ENCODE results near the gene ZNF654. TPM values are rescaled to one million over a fixed set of nuclear protein-coding genes. Genes with fewer than 3 reads are reported as not detected.

Gene ZNF654
- total and polyA plus RNA-seq, 9 of the 15 experiments (the other 6 are each of a cell fraction or from before 2014, with no cell fraction given) = 2.4 to 8.6 (median 5.1) TPM

DNA sequence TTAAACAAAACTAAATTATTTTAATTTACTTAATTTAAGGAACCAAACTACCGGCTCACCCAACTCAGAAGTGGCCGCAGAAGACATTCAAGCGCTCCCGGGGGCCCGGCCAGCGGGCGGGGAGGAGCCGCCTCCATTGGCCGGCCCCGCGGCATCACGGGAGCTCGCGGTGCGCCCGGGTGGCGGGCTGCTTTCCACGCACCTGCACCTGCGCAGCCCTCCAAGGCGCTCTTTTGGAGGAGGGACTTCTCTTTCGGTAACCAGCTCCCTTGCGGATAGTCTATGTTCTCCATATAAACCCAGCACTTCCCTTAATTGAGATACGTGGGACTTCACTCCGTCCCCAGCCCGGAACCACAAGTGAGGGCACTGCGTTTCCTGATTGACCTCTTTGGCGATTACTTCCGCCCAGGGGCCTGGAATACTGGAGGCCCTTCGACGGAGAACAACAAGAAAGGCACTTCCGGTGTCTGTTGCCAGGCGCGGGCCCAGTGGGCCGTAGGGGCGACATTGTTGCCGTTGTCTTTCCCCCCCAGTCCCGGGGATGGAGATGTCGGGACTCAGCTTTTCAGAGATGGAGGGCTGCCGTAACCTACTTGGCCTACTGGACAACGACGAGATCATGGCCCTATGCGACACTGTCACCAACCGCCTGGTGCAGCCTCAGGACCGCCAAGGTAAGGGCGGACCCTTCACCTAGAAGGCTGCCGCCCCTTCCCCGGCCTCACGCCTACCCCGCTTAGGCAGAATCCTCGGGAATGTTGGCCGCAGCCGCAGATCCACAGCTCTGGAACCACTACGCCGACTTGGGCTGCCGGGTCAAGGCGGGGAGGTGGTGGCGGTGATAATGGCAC, 90.7 kb downstream of the ZNF654 start, which contains the start of gene C3orf38 (continued):
- no peak for TF ChIP-seq NFYB (IDR thresholded peaks at IDR 0.05; ENCODE audit: extremely low read depth, insufficient read length)
- TF ChIP-seq, protein P1, sequence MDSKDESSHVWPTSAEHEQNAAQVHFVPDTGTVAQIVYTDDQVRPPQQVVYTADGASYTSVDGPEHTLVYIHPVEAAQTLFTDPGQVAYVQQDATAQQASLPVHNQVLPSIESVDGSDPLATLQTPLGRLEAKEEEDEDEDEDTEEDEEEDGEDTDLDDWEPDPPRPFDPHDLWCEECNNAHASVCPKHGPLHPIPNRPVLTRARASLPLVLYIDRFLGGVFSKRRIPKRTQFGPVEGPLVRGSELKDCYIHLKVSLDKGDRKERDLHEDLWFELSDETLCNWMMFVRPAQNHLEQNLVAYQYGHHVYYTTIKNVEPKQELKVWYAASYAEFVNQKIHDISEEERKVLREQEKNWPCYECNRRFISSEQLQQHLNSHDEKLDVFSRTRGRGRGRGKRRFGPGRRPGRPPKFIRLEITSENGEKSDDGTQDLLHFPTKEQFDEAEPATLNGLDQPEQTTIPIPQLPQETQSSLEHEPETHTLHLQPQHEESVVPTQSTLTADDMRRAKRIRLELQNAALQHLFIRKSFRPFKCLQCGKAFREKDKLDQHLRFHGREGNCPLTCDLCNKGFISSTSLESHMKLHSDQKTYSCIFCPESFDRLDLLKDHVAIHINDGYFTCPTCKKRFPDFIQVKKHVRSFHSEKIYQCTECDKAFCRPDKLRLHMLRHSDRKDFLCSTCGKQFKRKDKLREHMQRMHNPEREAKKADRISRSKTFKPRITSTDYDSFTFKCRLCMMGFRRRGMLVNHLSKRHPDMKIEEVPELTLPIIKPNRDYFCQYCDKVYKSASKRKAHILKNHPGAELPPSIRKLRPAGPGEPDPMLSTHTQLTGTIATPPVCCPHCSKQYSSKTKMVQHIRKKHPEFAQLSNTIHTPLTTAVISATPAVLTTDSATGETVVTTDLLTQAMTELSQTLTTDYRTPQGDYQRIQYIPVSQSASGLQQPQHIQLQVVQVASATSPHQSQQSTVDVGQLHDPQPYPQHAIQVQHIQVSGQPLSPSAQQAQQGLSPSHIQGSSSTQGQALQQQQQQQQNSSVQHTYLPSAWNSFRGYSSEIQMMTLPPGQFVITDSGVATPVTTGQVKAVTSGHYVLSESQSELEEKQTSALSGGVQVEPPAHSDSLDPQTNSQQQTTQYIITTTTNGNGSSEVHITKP (IDR thresholded peaks at IDR 0.05; ENCODE audit: partially characterized antibody) = no peak
- TF ChIP-seq MCM2 (IDR thresholded peaks at IDR 0.05; ENCODE audit: low read depth) = no peak
- TF ChIP-seq, protein P2, sequence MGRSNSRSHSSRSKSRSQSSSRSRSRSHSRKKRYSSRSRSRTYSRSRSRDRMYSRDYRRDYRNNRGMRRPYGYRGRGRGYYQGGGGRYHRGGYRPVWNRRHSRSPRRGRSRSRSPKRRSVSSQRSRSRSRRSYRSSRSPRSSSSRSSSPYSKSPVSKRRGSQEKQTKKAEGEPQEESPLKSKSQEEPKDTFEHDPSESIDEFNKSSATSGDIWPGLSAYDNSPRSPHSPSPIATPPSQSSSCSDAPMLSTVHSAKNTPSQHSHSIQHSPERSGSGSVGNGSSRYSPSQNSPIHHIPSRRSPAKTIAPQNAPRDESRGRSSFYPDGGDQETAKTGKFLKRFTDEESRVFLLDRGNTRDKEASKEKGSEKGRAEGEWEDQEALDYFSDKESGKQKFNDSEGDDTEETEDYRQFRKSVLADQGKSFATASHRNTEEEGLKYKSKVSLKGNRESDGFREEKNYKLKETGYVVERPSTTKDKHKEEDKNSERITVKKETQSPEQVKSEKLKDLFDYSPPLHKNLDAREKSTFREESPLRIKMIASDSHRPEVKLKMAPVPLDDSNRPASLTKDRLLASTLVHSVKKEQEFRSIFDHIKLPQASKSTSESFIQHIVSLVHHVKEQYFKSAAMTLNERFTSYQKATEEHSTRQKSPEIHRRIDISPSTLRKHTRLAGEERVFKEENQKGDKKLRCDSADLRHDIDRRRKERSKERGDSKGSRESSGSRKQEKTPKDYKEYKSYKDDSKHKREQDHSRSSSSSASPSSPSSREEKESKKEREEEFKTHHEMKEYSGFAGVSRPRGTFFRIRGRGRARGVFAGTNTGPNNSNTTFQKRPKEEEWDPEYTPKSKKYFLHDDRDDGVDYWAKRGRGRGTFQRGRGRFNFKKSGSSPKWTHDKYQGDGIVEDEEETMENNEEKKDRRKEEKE (IDR thresholded peaks at IDR 0.05; ENCODE audit: borderline replicate concordance in 1 of 2, control insufficient read depth in 1 of 2, low read depth in 2 of 2, low read length in 1 of 2) = peak in 1 of 2 experiments; percentile 47; a peak in 1 of 4 replicates
- TF ChIP-seq, protein P3, sequence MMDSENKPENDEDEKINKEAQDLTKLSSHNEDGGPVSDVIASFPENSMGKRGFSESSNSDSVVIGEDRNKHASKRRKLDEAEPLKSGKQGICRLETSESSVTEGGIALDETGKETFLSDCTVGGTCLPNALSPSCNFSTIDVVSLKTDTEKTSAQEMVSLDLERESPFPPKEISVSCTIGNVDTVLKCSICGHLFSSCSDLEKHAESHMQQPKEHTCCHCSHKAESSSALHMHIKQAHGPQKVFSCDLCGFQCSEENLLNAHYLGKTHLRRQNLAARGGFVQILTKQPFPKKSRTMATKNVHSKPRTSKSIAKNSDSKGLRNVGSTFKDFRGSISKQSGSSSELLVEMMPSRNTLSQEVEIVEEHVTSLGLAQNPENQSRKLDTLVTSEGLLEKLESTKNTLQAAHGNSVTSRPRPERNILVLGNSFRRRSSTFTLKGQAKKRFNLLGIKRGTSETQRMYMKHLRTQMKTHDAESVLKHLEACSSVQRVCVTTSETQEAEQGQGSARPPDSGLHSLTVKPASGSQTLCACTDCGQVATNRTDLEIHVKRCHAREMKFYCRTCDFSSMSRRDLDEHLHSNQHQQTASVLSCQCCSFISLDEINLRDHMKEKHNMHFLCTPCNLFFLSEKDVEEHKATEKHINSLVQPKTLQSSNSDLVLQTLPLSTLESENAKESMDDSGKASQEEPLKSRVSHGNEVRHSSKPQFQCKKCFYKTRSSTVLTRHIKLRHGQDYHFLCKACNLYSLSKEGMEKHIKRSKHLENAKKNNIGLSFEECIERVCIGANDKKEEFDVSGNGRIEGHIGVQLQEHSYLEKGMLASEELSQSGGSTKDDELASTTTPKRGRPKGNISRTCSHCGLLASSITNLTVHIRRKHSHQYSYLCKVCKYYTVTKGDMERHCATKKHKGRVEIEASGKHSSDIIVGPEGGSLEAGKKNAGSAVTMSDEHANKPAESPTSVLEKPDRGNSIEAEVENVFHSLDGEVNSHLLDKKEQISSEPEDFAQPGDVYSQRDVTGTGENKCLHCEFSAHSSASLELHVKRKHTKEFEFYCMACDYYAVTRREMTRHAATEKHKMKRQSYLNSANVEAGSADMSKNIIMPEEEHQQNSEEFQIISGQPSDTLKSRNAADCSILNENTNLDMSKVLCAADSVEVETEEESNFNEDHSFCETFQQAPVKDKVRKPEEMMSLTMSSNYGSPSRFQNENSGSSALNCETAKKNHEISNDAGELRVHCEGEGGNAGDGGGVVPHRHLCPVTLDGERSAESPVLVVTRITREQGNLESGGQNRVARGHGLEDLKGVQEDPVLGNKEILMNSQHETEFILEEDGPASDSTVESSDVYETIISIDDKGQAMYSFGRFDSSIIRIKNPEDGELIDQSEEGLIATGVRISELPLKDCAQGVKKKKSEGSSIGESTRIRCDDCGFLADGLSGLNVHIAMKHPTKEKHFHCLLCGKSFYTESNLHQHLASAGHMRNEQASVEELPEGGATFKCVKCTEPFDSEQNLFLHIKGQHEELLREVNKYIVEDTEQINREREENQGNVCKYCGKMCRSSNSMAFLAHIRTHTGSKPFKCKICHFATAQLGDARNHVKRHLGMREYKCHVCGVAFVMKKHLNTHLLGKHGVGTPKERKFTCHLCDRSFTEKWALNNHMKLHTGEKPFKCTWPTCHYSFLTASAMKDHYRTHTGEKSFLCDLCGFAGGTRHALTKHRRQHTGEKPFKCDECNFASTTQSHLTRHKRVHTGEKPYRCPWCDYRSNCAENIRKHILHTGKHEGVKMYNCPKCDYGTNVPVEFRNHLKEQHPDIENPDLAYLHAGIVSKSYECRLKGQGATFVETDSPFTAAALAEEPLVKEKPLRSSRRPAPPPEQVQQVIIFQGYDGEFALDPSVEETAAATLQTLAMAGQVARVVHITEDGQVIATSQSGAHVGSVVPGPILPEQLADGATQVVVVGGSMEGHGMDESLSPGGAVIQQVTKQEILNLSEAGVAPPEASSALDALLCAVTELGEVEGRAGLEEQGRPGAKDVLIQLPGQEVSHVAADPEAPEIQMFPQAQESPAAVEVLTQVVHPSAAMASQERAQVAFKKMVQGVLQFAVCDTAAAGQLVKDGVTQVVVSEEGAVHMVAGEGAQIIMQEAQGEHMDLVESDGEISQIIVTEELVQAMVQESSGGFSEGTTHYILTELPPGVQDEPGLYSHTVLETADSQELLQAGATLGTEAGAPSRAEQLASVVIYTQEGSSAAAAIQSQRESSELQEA (IDR thresholded peaks at IDR 0.05; ENCODE audit: low read depth) = no peak
- TF ChIP-seq NFRKB (IDR thresholded peaks at IDR 0.05; ENCODE audit: low read depth) = peak; percentile 97
- TF ChIP-seq NUFIP1 (IDR thresholded peaks at IDR 0.05; ENCODE audit: partially characterized antibody) = no peak

Data from K562 (cell line).